Breast epithelium (tissue), 3 donors: ENCODE results near the gene YAP1.

Experiments used
- CTCF ChIP-seq, 3 donors: fragments of 450-650 bp; IDR thresholded peaks; one replicate each; pipeline ENCODE4 v1.5.1; 2016 to 2017; ENCODE audit warnings: antibody characterized with exemption in 3 of 3, mild to moderate bottlenecking in 3 of 3, moderate library complexity in 3 of 3
- POLR2A ChIP-seq: fragments of 450-650 bp; IDR thresholded peaks from one replicate; pipeline ENCODE4 v1.6.1; 2016; ENCODE audit warnings: antibody characterized with exemption, mild to moderate bottlenecking, moderate library complexity
- POLR2AphosphoS5 ChIP-seq, 3 donors: sonication (generic); formaldehyde crosslinking; IDR thresholded peaks; one replicate each; pipeline ENCODE4 v1.6.1; 2017; ENCODE audit warnings: antibody characterized with exemption in 3 of 3

DNA sequence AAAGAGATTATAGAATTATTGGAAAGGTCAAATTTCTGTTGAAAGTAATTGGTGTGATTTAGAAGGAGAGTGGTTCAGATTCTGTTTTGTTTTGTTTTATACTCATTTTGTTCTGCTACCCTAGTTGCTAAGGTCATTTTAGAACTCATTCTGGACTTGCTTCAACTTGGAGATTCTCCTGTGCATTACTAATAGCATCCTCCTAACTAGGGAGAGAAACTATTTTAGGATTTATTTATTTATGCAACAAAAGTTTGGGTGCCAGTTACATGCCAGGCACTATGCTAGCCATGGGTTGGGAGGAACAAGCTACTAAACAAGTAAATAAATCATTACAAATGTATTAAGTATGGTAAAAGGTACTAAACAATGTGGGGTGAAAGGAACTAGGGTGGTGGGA is 84.0 kb downstream of the YAP1 start:
- no peak for TF ChIP-seq CTCF (IDR thresholded peaks at IDR 0.05)
- no peak for TF ChIP-seq POLR2A
- no peak for TF ChIP-seq POLR2AphosphoS5 (IDR thresholded peaks at IDR 0.05)
